Ramos (cell line): ENCODE data around the gene PPP2R2B.

Experiments
- in situ Hi-C: fragments of 300-500 bp; cut with MboI; formaldehyde crosslinking; loops from one replicate; pipeline ENCODE4 v1.14.3; 2022; ENCODE audit warnings: low sequenced_read_pairs; ENCODE audit not compliant: unreplicated experiment

PPP2R2B gene

GRCh38 chr5:146710348-146710747 lies 168.2 kb downstream of the PPP2R2B start:
- in situ Hi-C loops, result no loop called here

GRCh38 chr5:146707316-146707715 lies 171.2 kb downstream of the PPP2R2B start:
- in situ Hi-C loops, result no loop called here

GRCh38 chr5:146706321-146706972 lies 172.1 kb downstream of the PPP2R2B start:
- in situ Hi-C loops, result no loop called here

- in situ Hi-C loops, result no loop called here
These were observed 173.4 kb downstream of the PPP2R2B start for GRCh38 chr5:146704949-146705665.

GRCh38 chr5:146703899-146704298 lies 174.7 kb downstream of the PPP2R2B start:
- in situ Hi-C loops, result no loop called here

GRCh38 chr5:146703499-146703898 lies 175.1 kb downstream of the PPP2R2B start:
- in situ Hi-C loops, result no loop called here

- in situ Hi-C loops, result no loop called here
These were observed 178.7 kb downstream of the PPP2R2B start for GRCh38 chr5:146699664-146700418.

- in situ Hi-C loops, result no loop called here
These were observed 179.4 kb downstream of the PPP2R2B start for GRCh38 chr5:146699138-146699537.

- in situ Hi-C loops, result no loop called here
These were observed 179.9 kb downstream of the PPP2R2B start for GRCh38 chr5:146698651-146699050.

GRCh38 chr5:146697211-146697610 lies 181.3 kb downstream of the PPP2R2B start:
- in situ Hi-C loops, result no loop called here

GRCh38 chr5:146695646-146696045 lies 182.9 kb downstream of the PPP2R2B start:
- in situ Hi-C loops, result no loop called here

- in situ Hi-C loops, result no loop called here
These were observed 187.6 kb downstream of the PPP2R2B start for GRCh38 chr5:146690880-146691355.

- in situ Hi-C loops, result no loop called here
These were observed 190.9 kb downstream of the PPP2R2B start for GRCh38 chr5:146687630-146688029.

GRCh38 chr5:146683861-146684260 lies 194.7 kb downstream of the PPP2R2B start:
- in situ Hi-C loops, result no loop called here

GRCh38 chr5:146682899-146683532 lies 195.5 kb downstream of the PPP2R2B start:
- in situ Hi-C loops, result no loop called here

- in situ Hi-C loops, result no loop called here
These were observed 196.9 kb downstream of the PPP2R2B start for GRCh38 chr5:146681585-146682105.

- in situ Hi-C loops, result no loop called here
These were observed 197.5 kb downstream of the PPP2R2B start for GRCh38 chr5:146680846-146681584.

- in situ Hi-C loops, result no loop called here
These were observed 202.9 kb downstream of the PPP2R2B start for GRCh38 chr5:146675636-146676035.

- in situ Hi-C loops, result loop anchor here (25.0 kb wide), 1 partner anchor 289 kb away; no protein-coding TSS in a partner anchor
These were observed 205.7 kb downstream of the PPP2R2B start for GRCh38 chr5:146672866-146673265.
